B cell (primary cell): ENCODE data around the gene CAT.

Experiments
- EZH2 ChIP-seq: IDR thresholded peaks from 2 replicates; pipeline ENCODE4 v1.6.1; 2012; ENCODE audit warnings: borderline replicate concordance, low read depth, mild to moderate bottlenecking, moderate library complexity, low read length; ENCODE audit not compliant: insufficient read depth, poor library complexity, severe bottlenecking
- TF ChIP-seq, protein P1 (sequence below): fragments of 200-600 bp; IDR thresholded peaks from one replicate; pipeline ENCODE4 v1.8.0; 2022; ENCODE audit warnings: antibody characterized with exemption, mild to moderate bottlenecking

DNA sequence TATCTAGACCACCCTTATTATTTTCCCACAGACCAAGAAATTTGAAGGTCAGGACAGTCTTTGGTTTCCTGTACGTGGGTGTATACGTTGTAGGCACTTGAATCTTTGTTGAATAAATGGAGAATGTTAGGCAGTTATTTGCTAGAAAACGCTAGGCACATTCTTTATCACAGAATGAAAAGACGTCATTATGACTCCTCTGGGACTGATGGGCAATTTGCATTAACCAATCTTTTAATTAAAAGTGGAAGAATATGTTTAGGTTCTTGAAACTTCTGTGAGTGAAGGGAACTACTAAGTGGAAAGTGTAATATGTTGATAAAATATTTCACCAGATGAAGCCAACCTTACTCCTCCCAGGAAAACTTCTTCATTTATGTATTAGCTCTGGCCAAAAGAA is 5.7 kb downstream of the CAT start:
- TF ChIP-seq, protein P1, sequence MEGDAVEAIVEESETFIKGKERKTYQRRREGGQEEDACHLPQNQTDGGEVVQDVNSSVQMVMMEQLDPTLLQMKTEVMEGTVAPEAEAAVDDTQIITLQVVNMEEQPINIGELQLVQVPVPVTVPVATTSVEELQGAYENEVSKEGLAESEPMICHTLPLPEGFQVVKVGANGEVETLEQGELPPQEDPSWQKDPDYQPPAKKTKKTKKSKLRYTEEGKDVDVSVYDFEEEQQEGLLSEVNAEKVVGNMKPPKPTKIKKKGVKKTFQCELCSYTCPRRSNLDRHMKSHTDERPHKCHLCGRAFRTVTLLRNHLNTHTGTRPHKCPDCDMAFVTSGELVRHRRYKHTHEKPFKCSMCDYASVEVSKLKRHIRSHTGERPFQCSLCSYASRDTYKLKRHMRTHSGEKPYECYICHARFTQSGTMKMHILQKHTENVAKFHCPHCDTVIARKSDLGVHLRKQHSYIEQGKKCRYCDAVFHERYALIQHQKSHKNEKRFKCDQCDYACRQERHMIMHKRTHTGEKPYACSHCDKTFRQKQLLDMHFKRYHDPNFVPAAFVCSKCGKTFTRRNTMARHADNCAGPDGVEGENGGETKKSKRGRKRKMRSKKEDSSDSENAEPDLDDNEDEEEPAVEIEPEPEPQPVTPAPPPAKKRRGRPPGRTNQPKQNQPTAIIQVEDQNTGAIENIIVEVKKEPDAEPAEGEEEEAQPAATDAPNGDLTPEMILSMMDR: no peak
- no peak for TF ChIP-seq EZH2
